Measurements from ENCODE around the gene SPRR4.

DNA sequence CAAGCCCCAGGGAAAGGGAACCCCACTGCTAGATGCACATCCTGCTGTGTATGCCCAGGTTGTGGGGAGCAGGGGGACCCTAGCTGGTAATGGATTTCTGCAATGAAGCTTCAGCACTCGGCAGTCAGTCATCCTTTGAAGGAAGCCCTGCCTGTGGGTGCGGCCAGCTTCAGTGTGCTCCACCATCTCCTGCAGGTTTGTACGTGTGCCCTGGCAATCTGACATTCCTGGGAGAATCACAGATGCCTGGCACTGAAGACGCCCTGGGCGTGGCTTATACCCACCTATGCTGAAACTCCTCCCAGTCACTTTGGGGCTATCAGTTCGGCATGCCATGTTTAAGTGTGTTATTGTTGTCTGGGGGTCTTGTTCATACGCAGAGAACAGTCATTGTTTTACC, 16.7 kb upstream of the SPRR4 start:
- TF ChIP-seq, protein P1, sequence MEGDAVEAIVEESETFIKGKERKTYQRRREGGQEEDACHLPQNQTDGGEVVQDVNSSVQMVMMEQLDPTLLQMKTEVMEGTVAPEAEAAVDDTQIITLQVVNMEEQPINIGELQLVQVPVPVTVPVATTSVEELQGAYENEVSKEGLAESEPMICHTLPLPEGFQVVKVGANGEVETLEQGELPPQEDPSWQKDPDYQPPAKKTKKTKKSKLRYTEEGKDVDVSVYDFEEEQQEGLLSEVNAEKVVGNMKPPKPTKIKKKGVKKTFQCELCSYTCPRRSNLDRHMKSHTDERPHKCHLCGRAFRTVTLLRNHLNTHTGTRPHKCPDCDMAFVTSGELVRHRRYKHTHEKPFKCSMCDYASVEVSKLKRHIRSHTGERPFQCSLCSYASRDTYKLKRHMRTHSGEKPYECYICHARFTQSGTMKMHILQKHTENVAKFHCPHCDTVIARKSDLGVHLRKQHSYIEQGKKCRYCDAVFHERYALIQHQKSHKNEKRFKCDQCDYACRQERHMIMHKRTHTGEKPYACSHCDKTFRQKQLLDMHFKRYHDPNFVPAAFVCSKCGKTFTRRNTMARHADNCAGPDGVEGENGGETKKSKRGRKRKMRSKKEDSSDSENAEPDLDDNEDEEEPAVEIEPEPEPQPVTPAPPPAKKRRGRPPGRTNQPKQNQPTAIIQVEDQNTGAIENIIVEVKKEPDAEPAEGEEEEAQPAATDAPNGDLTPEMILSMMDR (IDR thresholded peaks at IDR 0.05; ENCODE audit: insufficient read depth, low read length), result no peak
- TF ChIP-seq POLR2AphosphoS5 (IDR thresholded peaks at IDR 0.05; ENCODE audit: low read depth), result no peak
- TF ChIP-seq REST (IDR thresholded peaks at IDR 0.05; ENCODE audit: insufficient replicate concordance, low read depth), result no peak
- TF ChIP-seq SPI1 (IDR thresholded peaks at IDR 0.05; ENCODE audit: borderline replicate concordance, low read depth), result no peak

Data from HL-60 (cell line).